H1 (cell line): ENCODE measurements around the gene PRKACA. TPM values are rescaled to one million over a fixed set of nuclear protein-coding genes. Genes with fewer than 3 reads are reported as not detected.

Source experiments
- CTCF ChIA-PET: fragments of 300-600 bp; sonication (Branson Sonifier 250); formaldehyde crosslinking; loops from one replicate; lab custom pipeline; 2021; ENCODE audit not compliant: partially characterized antibody; lab: Charles Lee
- POLR2A ChIA-PET: fragments of 300-600 bp; sonication (Branson Sonifier 250); formaldehyde crosslinking; loops from one replicate; lab custom pipeline; 2021; ENCODE audit warnings: inconsistent platforms; ENCODE audit not compliant: partially characterized antibody; lab: Charles Lee
- DNase-seq, 2 experiments: peaks; one replicate each; pipeline versions ENCODE4 v3.0.0 to v3.0.0-alpha.2; 2010 to 2022; ENCODE audit warnings: low spot score in 2 of 2, low read depth in 1 of 2, mixed read lengths in 1 of 2
- FAIRE-seq: peaks from 2 replicates; lab custom pipeline; 2011; peaks lifted over from hg19 to GRCh38; lab: Jason Lieb, UNC
- H2AFZ ChIP-seq: 2 replicates; pipeline ENCODE4 v1.8.1; 2012; ENCODE audit warnings: low read length, inconsistent platforms
- H2AK5ac ChIP-seq: 2 replicates; pipeline ENCODE4 v1.6.1; 2013; ENCODE audit warnings: low read depth, low read length
- H2BK120ac ChIP-seq: replicated peaks from 2 replicates; pipeline ENCODE3; 2013; ENCODE audit warnings: low read depth, low read length, inconsistent platforms
- H2BK12ac ChIP-seq: 2 replicates; pipeline ENCODE4 v1.6.1; 2013; ENCODE audit warnings: low read depth, low read length
- H2BK15ac ChIP-seq: 2 replicates; pipeline ENCODE4 v1.6.1; 2013; ENCODE audit warnings: low read length
- H2BK20ac ChIP-seq: 2 replicates; pipeline ENCODE4 v1.6.1; 2013; ENCODE audit warnings: low read length
- H2BK5ac ChIP-seq: 2 replicates; pipeline ENCODE4 v1.6.1; 2013; ENCODE audit warnings: low read depth, low read length
- H3K14ac ChIP-seq: 2 replicates; pipeline ENCODE4 v1.6.1; 2013; ENCODE audit warnings: inconsistent platforms; ENCODE audit not compliant: insufficient read length
- H3K18ac ChIP-seq: 2 replicates; pipeline ENCODE4 v1.6.1; 2013; ENCODE audit warnings: low read length; ENCODE audit errors: extremely low read depth
- H3K23ac ChIP-seq: 2 replicates; pipeline ENCODE4 v1.6.1; 2013; ENCODE audit warnings: inconsistent platforms; ENCODE audit not compliant: insufficient read length
- H3K23me2 ChIP-seq: 2 replicates; pipeline ENCODE4 v1.6.1; 2013; ENCODE audit warnings: low read depth, low read length
- H3K27ac ChIP-seq: 2 replicates; pipeline ENCODE4 v1.6.1; 2011; ENCODE audit warnings: low read depth, low read length, inconsistent platforms
- H3K27me3 ChIP-seq, 4 experiments: replicated peaks in 1 of 4; 1 replicate in 1 of 4; 2 replicates in 3 of 4; pipeline versions ENCODE4 v1.6.1 to v1.8.1; 2011 to 2013; ENCODE audit warnings: low read length in 3 of 4, mild to moderate bottlenecking in 3 of 4, inconsistent platforms in 2 of 4, mixed read lengths in 2 of 4, moderate library complexity in 1 of 4; ENCODE audit not compliant: control insufficient read depth in 3 of 4, insufficient read depth in 3 of 4; ENCODE audit errors: extremely low read depth in 1 of 4
- H3K36me3 ChIP-seq, 4 experiments: 2 replicates each; pipeline versions ENCODE4 v1.6.1 to v1.8.1; 2011 to 2013; ENCODE audit warnings: mild to moderate bottlenecking in 4 of 4, low read length in 3 of 4, moderate library complexity in 2 of 4, control low read depth in 1 of 4, inconsistent platforms in 1 of 4; ENCODE audit not compliant: insufficient read depth in 4 of 4, control insufficient read depth in 2 of 4
- H3K4ac ChIP-seq: replicated peaks from 2 replicates; pipeline ENCODE3; 2013; ENCODE audit warnings: low read length, low read depth, mixed read lengths, inconsistent platforms; ENCODE audit not compliant: insufficient read length
- H3K4me1 ChIP-seq, 4 experiments: replicated peaks in 1 of 4; 1 replicate in 1 of 4; 2 replicates in 3 of 4; pipeline versions ENCODE4 v1.6.1 to v1.8.1; 2011 to 2013; ENCODE audit warnings: low read length in 3 of 4, inconsistent platforms in 2 of 4, mixed read lengths in 1 of 4; ENCODE audit not compliant: insufficient read depth in 4 of 4, control insufficient read depth in 3 of 4
- H3K4me2 ChIP-seq, 2 experiments: 2 replicates each; pipeline versions ENCODE4 v1.6.1 to v1.8.1; 2011 to 2013; ENCODE audit warnings: low read depth in 2 of 2, low read length in 2 of 2, control low read depth in 1 of 2, inconsistent platforms in 1 of 2, mild to moderate bottlenecking in 1 of 2; ENCODE audit not compliant: insufficient read depth in 1 of 2
- H3K4me3 ChIP-seq, 4 experiments: fragments of 200-600, 300-600 bp in 1 of 4; sonication (generic), shearing (Covaris generic), sonication (Bioruptor Twin) in 1 of 4; 2 replicates each; pipeline versions ENCODE4 v1.5.1 to v1.8.1; 2011 to 2016; ENCODE audit warnings: low read length in 4 of 4, low read depth in 3 of 4, control low read depth in 2 of 4, inconsistent platforms in 2 of 4, mild to moderate bottlenecking in 2 of 4, mixed read lengths in 1 of 4, moderate library complexity in 1 of 4; ENCODE audit not compliant: insufficient read depth in 2 of 4; ENCODE audit errors: extremely low read depth in 1 of 4
- H3K56ac ChIP-seq: replicated peaks from 2 replicates; pipeline ENCODE3; 2013; ENCODE audit warnings: low read depth, mild to moderate bottlenecking, mixed read lengths, low read length, inconsistent platforms; ENCODE audit not compliant: insufficient read length
- H3K79me1 ChIP-seq: 2 replicates; pipeline ENCODE4 v1.6.1; 2013; ENCODE audit warnings: low read depth, low read length, control low read depth
- H3K79me2 ChIP-seq, 2 experiments: 2 replicates each; pipeline versions ENCODE4 v1.6.1 to v1.8.1; 2012 to 2013; ENCODE audit warnings: low read length in 2 of 2, mild to moderate bottlenecking in 2 of 2, inconsistent platforms in 1 of 2; ENCODE audit not compliant: insufficient read depth in 2 of 2, control insufficient read depth in 1 of 2
- H3K9ac ChIP-seq, 4 experiments: replicated peaks in 1 of 4; 1 replicate in 1 of 4; 2 replicates in 3 of 4; pipeline versions ENCODE4 v1.6.1 to v1.8.1; 2011 to 2013; ENCODE audit warnings: low read depth in 3 of 4, low read length in 3 of 4, control low read depth in 2 of 4, mild to moderate bottlenecking in 2 of 4, moderate library complexity in 2 of 4, inconsistent platforms in 1 of 4; ENCODE audit errors: extremely low read depth in 1 of 4
- H3K9me3 ChIP-seq, 2 experiments: 2 replicates each; pipeline versions ENCODE4 v1.6.1 to v1.8.1; 2012 to 2013; ENCODE audit warnings: mild to moderate bottlenecking in 2 of 2, moderate library complexity in 2 of 2, control low read depth in 1 of 2, inconsistent platforms in 1 of 2, low read depth in 1 of 2, low read length in 1 of 2, mixed read lengths in 1 of 2; ENCODE audit not compliant: insufficient read depth in 2 of 2
- H4K20me1 ChIP-seq, 2 experiments: replicated peaks in 1 of 2; 2 replicates each; pipeline versions ENCODE3 to v1.8.1; 2011 to 2013; ENCODE audit warnings: inconsistent platforms in 2 of 2, low read length in 2 of 2, mild to moderate bottlenecking in 1 of 2; ENCODE audit not compliant: insufficient read depth in 2 of 2, control insufficient read depth in 1 of 2
- H4K5ac ChIP-seq: 2 replicates; pipeline ENCODE4 v1.6.1; 2013; ENCODE audit warnings: low read length, low read depth, mixed read lengths, inconsistent platforms; ENCODE audit not compliant: insufficient read length
- H4K8ac ChIP-seq: 2 replicates; pipeline ENCODE4 v1.8.0; 2013; ENCODE audit warnings: mild to moderate bottlenecking, moderate library complexity, low read length, inconsistent platforms; ENCODE audit not compliant: insufficient read depth; ENCODE audit errors: extremely low read depth
- H4K91ac ChIP-seq: replicated peaks from 2 replicates; pipeline ENCODE3; 2013; ENCODE audit warnings: low read length, mixed read lengths, inconsistent platforms; ENCODE audit not compliant: insufficient read length
- BCL11A ChIP-seq, 2 experiments: IDR thresholded peaks; one replicate each; pipeline ENCODE4 v1.6.1; 2011; ENCODE audit warnings: low read depth in 2 of 2, low read length in 2 of 2, mild to moderate bottlenecking in 2 of 2
- BRCA1 ChIP-seq: IDR thresholded peaks from 2 replicates; pipeline ENCODE4 v1.6.1; 2012; ENCODE audit warnings: low read depth, low read length, improper control_type of control experiment
- EZH2 ChIP-seq: fragments of 200-600 bp; sonication (generic); IDR thresholded peaks from 2 replicates; pipeline ENCODE4 v1.7.1; 2012; ENCODE audit warnings: low read depth, mild to moderate bottlenecking, moderate library complexity, low read length, inconsistent platforms; ENCODE audit not compliant: severe bottlenecking
- GABPA ChIP-seq: IDR thresholded peaks from 2 replicates; pipeline ENCODE4 v1.6.1; 2011; ENCODE audit warnings: mild to moderate bottlenecking, low read length, moderate library complexity, borderline replicate concordance; ENCODE audit not compliant: insufficient read depth
- GTF2F1 ChIP-seq: IDR thresholded peaks from 2 replicates; pipeline ENCODE4 v1.6.1; 2012; ENCODE audit warnings: low read depth, low read length, improper control_type of control experiment, borderline replicate concordance
- JUN ChIP-seq: IDR thresholded peaks from 2 replicates; pipeline ENCODE4 v1.6.1; 2011; ENCODE audit warnings: low read depth, mild to moderate bottlenecking, improper control_type of control experiment, low read length
- NRF1 ChIP-seq: IDR thresholded peaks from 2 replicates; pipeline ENCODE4 v1.6.1; 2011; ENCODE audit warnings: mild to moderate bottlenecking, low read depth, low read length, improper control_type of control experiment
- RAD21 ChIP-seq, 2 experiments: IDR thresholded peaks in 1 of 2; conservative IDR thresholded peaks in 1 of 2; 2 replicates each; pipeline ENCODE4 v1.6.1; 2011; ENCODE audit warnings: low read depth in 2 of 2, low read length in 2 of 2, improper control_type of control experiment in 1 of 2, inconsistent platforms in 1 of 2, mild to moderate bottlenecking in 1 of 2, moderate library complexity in 1 of 2
- SP4 ChIP-seq: IDR thresholded peaks from 2 replicates; pipeline ENCODE4 v1.6.1; 2012; ENCODE audit warnings: low read length, inconsistent platforms
- ZNF274 ChIP-seq: IDR thresholded peaks from 2 replicates; pipeline ENCODE4 v1.7.0; 2012; ENCODE audit warnings: low read length, borderline replicate concordance; ENCODE audit errors: extremely low read depth
- WGBS, 2 experiments: shearing (Covaris generic) in 1 of 2; methylation state at CpG; one replicate each; pipeline versions ENCODE4 v1.1.6 to v1.1.7; 2013 to 2015; ENCODE audit warnings: low lambda C conversion rate in 2 of 2, mixed read lengths in 2 of 2, inconsistent platforms in 1 of 2, low coverage in 1 of 2, missing lambda C conversion rate in 1 of 2; ENCODE audit not compliant: insufficient replicate concordance in 2 of 2, insufficient coverage in 1 of 2, insufficient read length in 1 of 2; ENCODE audit errors: extremely low coverage in 1 of 2, missing lambda C conversion rate in 1 of 2; 5-methylcytosine and 5-hydroxymethylcytosine counted together
- polyA plus RNA-seq, 7 experiments: library from polyadenylated mRNA; depleted of rRNA in 3 of 7; stranded (reverse) in 5 of 7; unstranded in 2 of 7; fragments of >200 nt in 5 of 7; fragments of 200-250 nt in 2 of 7; gene quantifications; 1 replicate in 5 of 7; 2 replicates in 1 of 7; 4 replicates in 1 of 7; pipeline versions ENCODE4 v1.2.1 to v1.2.3, GENCODE V29; 2011 to 2013; ENCODE audit warnings: missing spikeins in 2 of 7, mixed read lengths in 2 of 7
- total RNA-seq: library from RNA; stranded (reverse); fragmentation: NEBNext Ultra II Directional; extraction: Animal tissue kit (Norgen Biotek cat#: 25700); gene quantifications from 2 replicates; pipeline ENCODE4 v1.2.1, GENCODE V29; 2021

PRKACA gene
- total and polyA plus RNA-seq, 2 of the 8 experiments (the other 6 are each of a cell fraction or from before 2014, with no cell fraction given) = 14.2 to 48.2 TPM

DNA sequence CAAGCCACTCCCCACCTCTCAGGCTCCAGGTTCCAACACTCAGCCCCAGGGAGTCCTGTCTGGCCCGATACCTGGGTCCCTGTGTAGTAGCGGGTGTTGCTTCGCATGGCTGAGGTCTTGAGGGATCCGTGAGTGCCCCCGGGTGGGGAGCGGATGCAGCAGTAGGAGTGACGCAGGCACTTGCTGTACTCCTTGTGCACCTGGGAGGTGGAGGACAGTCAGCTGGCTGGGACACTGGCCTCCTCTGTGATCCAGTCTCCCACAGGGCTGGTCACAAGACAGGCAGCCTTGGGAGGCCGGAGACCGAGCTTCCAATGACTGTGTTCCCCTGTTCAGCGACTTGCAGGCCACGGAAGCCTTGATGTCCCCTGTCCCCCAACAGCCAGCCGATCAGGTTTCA, 35.2 kb upstream of the PRKACA start:
- no peak overlapping the region for H4K5ac ChIP-seq
- H3K79me1 ChIP-seq = peaks cover 2% of the 10 kb centered on the region
- no peaks in the 10 kb centered on the region for H3K9me3 ChIP-seq
- peaks cover 8 to 20% of the 10 kb centered on the region in 2 experiments for H4K20me1 ChIP-seq
- no peaks in the 10 kb centered on the region for H3K23me2 ChIP-seq
- no peak overlapping the region for H3K23ac ChIP-seq
- H3K27ac ChIP-seq = no peak overlapping the region
- TF ChIP-seq GABPA (no peak), RAD21 (IDR thresholded peaks at IDR 0.05 in 1 of 2, conservative IDR thresholded peaks at IDR 0.05 in 1 of 2; ENCODE audit: low read depth in 2 of 2, low read length in 2 of 2) (no peak), JUN (no peak), BRCA1 (no peak), ZNF274 (no peak), GTF2F1 (no peak), BCL11A (IDR thresholded peaks at IDR 0.05; ENCODE audit: low read depth in 2 of 2, low read length in 2 of 2) (no peak), SP4 (no peak), EZH2 (no peak), NRF1 (no peak)
- H3K36me3 ChIP-seq = peaks cover 15 to 51% (median 46%) of the 10 kb centered on the region in 4 experiments; a peak in 7 of 8 replicates
- no peak overlapping the region for H2AK5ac ChIP-seq
- no peak overlapping the region for H3K18ac ChIP-seq
- FAIRE-seq (no peak), DNase-seq (no peak)
- ChIA-PET CTCF (interaction anchor here (0.6 kb wide), 1 partner anchor 45 kb away, joined by 3 read pairs; no protein-coding TSS in a partner anchor), POLR2A (interaction anchor here (0.7 kb wide), 1 partner anchor 17 kb away, joined by 3 read pairs; no protein-coding TSS in a partner anchor)
- H3K9ac ChIP-seq = no peak overlapping the region
- no peak overlapping the region for H2BK15ac ChIP-seq
- H2AFZ ChIP-seq = no peak overlapping the region
- H3K79me2 ChIP-seq = no peaks in the 10 kb centered on the region
- H2BK20ac ChIP-seq = no peak overlapping the region
- H3K14ac ChIP-seq = no peak overlapping the region
- peaks cover 0 to 21% (median 14%) of the 10 kb centered on the region in 4 experiments; a peak in 6 of 7 replicates for H3K4me1 ChIP-seq
- no peak overlapping the region for H2BK120ac ChIP-seq
- H3K4me3 ChIP-seq = no peak overlapping the region
- no peak overlapping the region for H3K4me2 ChIP-seq
- H4K91ac ChIP-seq = no peak overlapping the region
- no peak overlapping the region for H3K4ac ChIP-seq
- no peak overlapping the region for H3K56ac ChIP-seq
- H2BK5ac ChIP-seq = no peak overlapping the region
- 92% methylated on average over 11 of the region's 12 CpGs; no CpG with 5 or more reads in 1 of the 2 experiments for WGBS, 2 experiments
- no peak overlapping the region for H4K8ac ChIP-seq
- no peak overlapping the region for H2BK12ac ChIP-seq
- no peaks in the 10 kb centered on the region for H3K27me3 ChIP-seq
